Measurements from ENCODE around the gene COL13A1.

The COL13A1 gene

DNA sequence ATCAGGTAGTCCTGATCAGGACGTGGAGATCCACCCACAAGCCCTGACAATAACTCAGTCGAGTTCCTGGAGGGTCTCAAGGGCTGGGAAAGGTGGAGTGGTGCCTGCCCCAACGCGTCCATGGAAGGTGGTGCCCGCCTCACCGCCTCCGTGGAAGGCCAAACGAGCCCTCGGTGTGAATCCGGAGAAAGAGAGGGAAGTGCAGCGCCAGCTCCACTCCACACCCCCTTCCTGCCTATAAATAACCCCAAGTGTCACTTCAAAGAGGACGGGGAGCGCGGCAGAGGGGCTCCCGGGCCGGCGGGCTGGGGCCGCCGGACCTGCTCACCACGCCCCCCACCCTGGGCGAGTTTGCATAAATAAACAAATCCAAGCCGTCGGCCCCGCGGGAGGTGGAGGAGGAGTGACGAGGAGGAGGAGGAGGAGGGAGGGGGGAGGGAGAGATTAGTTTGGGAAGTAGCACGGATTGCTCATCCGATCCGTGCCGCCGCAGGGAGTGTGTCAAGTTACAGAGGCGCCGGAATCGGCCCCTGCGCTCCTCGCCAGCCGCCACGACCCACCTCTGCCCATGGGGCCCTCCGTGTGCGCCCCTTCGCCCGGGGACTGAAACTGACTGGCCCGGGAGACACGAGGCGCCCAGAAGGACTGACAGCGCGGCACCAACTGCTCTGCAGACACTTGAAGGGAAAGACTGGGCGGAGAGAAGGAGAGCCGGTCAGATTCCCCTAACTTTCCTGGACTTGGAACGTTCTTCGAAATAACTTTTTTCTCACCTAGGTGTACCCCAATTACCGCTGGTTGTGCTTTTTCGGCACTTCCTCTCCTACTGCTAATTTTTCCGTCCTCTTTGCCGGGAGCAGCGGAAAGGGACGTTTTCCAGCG, at the start of gene COL13A1:
Gene COL13A1, plus strand, starts transcription at position 473 of the 882 bp plus-strand sequence. CDS start 518 bp downstream, outside the sequence.
- no peak for DNase-seq

DNA sequence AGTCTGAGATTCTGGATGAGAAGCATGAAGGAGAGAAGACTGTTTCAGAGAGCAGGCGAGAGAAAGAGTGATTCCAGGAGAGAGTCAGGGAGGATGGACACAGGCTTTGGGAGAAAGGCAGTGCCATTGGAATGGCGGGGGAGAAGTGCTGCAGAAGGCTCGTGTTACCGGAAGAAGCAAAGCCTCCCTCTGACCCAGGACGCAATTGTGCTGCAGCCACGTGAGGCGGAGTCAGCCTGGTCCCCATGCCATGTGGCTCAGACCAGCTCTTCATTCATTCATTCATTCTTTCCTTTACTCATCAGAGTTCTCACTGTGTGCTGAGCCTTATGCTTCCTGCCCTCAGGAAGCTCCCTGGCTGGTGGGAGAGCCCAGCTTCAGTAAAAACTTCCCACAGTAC, 49.2 kb upstream of the COL13A1 start:
- DNase-seq, result no peak

GRCh38 chr10:69756279-69756678, 45.4 kb upstream of the COL13A1 start:
- DNase-seq, result no peak

- DNase-seq, result no peak
Measured at GRCh38 chr10:69757206-69757552, 44.5 kb upstream of the COL13A1 start.

DNA sequence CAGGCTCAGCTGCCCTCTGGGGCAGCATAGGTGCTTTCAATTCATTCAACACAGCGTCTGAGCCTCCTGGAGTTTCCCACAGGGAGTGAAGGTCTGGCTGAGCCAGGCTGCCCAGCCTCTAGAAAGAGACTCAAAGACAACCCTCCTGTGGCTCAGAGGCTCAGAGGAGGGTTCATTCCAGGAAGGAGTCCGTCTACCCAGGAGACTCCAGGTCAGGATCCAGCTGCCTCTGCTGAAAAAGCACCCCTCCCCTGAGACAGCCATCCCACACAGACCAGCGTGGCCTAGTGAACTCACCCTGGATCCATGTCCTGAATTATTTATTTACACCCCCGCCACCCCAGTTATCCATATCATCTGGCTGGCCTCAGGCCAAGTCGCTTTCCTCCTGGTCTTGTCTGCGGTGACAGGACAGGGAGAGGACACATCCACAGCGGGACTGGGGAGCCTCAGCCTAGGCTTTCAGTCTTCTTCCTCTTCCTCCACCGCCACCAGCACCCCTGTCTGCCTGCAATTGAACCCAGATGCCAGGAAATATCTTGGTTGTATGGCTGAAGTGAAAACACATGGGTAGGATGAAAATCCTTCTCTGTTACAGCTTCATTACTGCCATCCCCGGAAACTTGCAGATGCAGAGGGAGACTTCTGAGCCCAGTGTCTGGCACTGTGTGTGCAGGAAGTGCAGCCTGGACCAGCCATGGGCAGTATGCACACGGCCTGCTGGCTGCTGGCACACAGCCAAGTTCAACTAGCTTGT, 44.0 kb upstream of the COL13A1 start:
- DNase-seq, result no peak

GRCh38 chr10:69758310-69758728, 43.4 kb upstream of the COL13A1 start:
- peak; percentile 1 for DNase-seq

DNA sequence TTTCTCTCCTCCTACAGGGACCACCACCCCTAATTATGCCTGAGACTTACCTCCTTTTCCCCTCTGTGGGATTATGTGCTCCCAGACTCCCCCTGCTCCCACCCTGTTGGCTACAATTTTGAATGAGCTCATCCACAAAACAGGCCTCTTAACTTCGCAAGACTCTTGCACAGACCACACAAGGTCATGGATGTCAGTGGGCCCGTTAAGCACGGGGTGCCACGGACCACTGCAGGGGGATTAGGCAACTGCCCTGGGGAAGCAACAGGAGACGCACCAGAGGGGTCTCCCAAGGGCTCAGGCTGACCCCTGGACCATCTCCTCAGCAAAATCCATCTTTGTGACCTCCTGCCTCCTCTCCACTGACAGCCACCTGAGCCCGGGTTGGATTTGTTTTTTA, 42.1 kb upstream of the COL13A1 start:
- no peak for DNase-seq

GRCh38 chr10:69760072-69760471, 41.6 kb upstream of the COL13A1 start:
- DNase-seq, result no peak

DNA sequence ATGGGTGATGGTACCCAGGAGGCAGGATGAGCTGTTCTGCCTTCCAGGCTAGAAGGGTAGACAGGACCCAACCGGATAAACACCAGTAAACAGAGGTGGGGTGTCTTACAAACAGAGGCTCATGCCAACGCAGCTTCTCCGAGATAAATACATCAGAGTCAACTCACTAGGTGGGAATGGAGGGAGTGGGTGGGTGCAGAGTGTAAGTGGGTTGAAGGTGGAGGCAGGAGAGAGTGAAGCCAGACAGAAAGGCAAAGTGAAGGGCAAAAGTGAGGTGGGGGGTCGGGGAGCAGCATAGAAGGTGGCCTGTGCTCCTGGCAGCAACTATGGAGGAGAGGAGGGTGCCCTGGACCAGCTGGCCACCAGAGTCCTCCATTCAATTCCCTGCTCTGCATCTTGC, 40.4 kb upstream of the COL13A1 start:
- no peak for DNase-seq

DNA sequence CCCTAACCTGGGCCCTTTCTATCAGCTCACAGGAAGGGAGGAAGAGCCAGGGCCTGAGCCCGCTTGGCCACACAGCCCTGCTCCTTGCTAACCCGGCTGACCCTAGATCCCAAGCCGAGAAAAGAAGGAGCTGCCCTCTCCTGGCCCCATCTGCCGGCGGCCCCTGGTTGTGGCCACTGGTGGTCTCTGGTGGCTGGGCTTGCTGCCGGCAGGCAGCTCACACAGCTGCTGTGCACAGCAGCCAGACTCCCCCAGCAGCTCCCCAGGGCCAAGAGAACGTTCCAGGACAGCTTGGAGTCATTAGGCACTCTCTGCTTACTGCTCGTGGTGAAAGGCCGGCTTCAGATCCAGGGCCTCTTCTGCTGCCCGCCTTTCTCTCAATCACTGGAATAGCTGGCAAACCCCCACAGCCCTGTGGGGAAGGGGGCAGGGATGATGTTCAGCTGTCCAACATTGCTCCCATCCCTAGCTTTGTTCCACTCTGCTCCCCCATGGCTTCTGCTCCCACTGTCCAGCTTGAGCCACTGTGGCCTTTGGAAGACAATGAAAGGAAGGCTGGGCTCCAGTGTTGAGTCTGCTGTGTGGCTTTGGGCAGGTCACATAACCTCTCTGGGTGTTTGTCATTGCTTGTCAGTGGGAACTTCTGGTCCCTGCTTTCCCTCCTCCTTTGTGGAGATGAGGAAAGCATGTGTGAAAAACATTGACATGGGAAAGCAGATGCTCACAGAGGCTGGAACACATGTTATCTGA, 35.4 kb upstream of the COL13A1 start:
- DNase-seq, result no peak

DNA sequence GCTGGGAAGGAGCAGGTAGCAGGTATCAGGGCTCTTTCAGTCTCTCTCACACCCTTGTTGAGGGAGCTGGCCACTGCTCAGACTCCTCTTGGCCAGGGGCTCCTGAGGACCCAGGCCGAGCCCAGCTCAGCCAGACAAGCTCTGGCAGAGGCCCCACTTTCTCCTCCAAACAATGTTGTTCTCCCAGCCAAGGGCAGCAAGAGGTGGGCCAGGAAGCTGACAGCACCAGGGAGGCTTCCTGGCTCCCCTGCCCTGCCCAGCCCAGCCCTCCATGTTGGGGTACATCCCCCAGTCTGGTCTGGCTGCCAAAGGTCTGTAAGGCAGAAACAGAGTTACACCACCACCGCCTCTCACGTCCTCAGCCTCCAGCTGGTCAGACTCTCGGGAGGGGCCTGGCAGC, 33.9 kb upstream of the COL13A1 start:
- no peak for DNase-seq

DNA sequence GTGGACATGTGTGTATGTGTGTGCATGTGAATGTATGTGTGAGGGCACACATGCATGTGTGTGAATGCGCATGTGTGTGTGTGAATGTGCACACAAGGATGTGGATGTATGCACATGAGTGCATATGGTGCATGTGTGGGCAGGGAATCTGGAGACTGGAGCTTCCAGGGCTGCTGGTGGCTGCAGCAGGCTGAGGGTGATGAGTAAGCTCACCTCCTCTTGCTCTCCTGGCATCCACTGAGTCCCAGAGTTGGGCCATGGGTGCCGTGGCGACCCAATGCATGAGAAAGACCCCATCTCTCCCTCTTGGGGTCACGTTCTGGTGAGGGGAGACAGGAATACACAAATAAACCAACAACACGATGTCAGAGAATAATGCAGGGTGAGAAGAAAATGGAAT, 33.3 kb upstream of the COL13A1 start:
- DNase-seq, result no peak

- DNase-seq, result no peak
Measured at GRCh38 chr10:69769395-69769992, 32.2 kb upstream of the COL13A1 start.

- no peak for DNase-seq
Measured at GRCh38 chr10:69772933-69773704, 28.6 kb upstream of the COL13A1 start.

DNA sequence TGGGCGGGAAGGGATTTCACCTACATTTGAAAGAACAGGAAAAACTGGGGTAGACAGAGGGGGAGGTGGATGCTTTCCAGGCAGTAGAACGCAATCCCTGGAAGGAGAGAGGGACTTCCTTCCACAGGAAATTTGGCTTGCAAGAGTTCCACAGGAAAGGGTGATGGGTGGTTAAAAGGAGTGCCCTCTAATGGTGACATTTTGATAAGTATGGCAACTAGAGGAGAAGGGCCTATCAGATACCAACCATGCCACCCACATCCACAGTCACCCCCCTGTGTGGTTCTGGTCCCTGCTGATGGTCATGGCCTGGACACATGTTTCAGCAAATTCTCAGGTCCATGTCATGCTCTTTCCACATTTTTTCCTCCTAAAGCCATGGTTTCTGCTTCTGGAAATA, 27.1 kb upstream of the COL13A1 start:
- DNase-seq, result no peak

- no peak for DNase-seq
Measured at GRCh38 chr10:69780077-69780476, 21.6 kb upstream of the COL13A1 start.

- DNase-seq, result no peak
Measured at GRCh38 chr10:69781576-69781975, 20.1 kb upstream of the COL13A1 start.

DNA sequence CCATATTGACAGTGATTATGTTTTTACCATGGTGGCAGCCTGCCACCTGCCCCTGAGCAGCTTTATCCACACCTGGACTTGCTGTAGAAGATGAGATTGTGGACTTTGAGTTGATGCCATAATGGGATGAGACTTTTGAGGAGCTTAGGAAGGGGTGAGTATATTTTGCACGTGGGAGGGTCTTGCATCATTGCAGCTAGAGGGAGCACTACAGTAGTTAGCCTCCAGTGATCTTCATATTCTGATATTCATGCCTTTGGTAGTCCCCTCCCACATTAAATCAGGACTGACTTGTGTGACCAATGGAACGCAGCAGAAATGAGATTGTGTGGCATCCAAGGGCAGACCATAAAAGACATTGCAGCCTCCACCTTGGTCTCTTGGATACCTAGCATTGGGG, 18.2 kb upstream of the COL13A1 start:
- no peak for DNase-seq

GRCh38 chr10:69786791-69787190, 14.9 kb upstream of the COL13A1 start:
- no peak for DNase-seq

DNA sequence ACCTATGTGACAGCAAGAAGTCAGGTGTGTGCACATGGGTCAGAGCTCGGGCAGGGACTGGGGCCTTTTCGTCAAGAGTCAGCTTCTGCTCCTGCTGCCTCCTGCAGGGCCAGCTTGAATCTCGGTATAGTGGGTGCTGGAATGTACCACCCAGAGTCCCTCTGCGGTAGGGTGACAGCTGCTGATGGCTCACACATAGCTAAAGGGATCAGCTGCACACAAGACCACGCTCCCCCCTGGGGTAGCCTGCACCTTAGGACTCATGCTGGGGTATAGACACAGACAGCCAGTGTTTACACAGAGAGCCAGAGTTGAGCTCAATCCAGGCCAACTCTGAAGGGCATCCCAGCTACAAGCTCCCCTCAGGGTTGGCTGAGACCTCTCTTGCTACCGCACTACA, 14.0 kb upstream of the COL13A1 start:
- no peak for DNase-seq

DNA sequence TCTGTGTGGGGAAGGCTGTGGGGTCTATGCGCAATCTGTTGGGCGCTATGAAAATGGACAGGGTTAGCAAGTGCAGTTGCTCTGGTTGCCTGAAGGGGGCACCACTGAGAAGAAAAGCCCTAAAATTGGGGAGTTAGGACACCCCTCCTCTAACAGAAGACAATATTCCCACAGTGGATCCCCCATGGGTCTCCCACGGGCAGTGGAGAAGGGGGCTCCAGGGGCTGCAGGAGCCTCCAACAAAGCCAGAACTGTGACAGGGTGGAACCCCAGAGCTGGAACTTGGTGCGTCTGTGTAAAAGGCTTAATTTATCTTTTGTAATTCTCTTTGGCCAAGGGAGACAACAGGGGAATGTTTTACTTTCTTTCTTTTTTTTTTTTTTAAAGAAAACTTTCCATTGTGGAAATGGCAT, 12.5 kb upstream of the COL13A1 start:
- no peak for DNase-seq

DNA sequence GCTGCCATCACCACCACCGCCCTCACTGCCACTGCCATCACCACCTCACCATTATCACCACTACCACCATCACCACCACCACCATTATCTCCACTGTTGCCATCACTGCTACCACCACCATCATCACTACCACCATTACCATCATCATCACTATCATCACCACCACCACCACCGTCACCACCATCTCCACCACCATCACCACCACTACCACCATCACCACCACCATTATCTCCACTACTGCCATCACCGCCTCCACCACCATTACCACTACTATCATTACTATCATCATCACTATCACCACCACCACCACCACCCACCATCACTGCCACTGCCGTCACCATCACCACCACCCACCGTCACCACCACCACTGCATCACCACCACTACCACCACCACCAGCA, 9.9 kb upstream of the COL13A1 start:
- DNase-seq, result no peak
